HCT116 (cell line): ENCODE measurements around the gene EPB41L5. TPM values are rescaled to one million over a fixed set of nuclear protein-coding genes. Genes with fewer than 3 reads are reported as not detected.

Experiments used
- ATAC-seq: fragments of 200-7000 bp; cut with Tn5 transposase; 2 replicates; pipeline ENCODE4 v1.9.1; 2020; ENCODE audit warnings: mild to moderate bottlenecking, moderate library complexity
- BruUV-seq: library from RNA; stranded (reverse); fragments of 400-500 nt; replicated peaks from 2 replicates; lab custom pipeline; 2021; lab: Mats Ljungman, UMichigan
- CTCF ChIA-PET: fragments of 300-600 bp; sonication (Branson Sonifier 250); formaldehyde crosslinking; loops from one replicate; lab custom pipeline; 2021; ENCODE audit warnings: antibody characterized with exemption; lab: Charles Lee
- POLR2A ChIA-PET: fragments of 300-600, 350-600 bp; sonication (Branson Sonifier 250); formaldehyde crosslinking; loops from one replicate; lab custom pipeline; 2021; ENCODE audit warnings: antibody characterized with exemption; lab: Charles Lee
- RAD21 ChIA-PET, 2 experiments: fragments of 300-600 bp; sonication (Branson Sonifier 250); formaldehyde crosslinking; loops; one replicate each; lab custom pipeline; 2023; ENCODE audit warnings: low total read pairs in 2 of 2; ENCODE audit not compliant: uncharacterized antibody in 2 of 2, unreplicated experiment in 2 of 2, low non-redundant PET in 1 of 2; lab: Charles Lee
- DNase-seq: peaks from one replicate; pipeline ENCODE4 v3.0.0-alpha.2; 2010; ENCODE audit warnings: low read depth, low spot score
- H2AFZ ChIP-seq: fragments of 200-600 bp; shearing (Covaris generic), sonication (generic); 2 replicates; pipeline ENCODE4 v1.6.1; 2017; ENCODE audit warnings: low read depth, mixed run types, mixed read lengths, antibody characterized with exemption, low read length; ENCODE audit not compliant: poor library complexity, severe bottlenecking
- H3K27ac ChIP-seq: 2 replicates; pipeline ENCODE4 v1.5.1; 2012; ENCODE audit warnings: low read depth, low read length
- H3K27me3 ChIP-seq: fragments of 200-600 bp; sonication (generic); 2 replicates; pipeline ENCODE4 v1.6.1; 2016; ENCODE audit warnings: mixed run types, low read length, mixed read lengths; ENCODE audit not compliant: insufficient read depth
- H3K36me3 ChIP-seq, 2 experiments: fragments of 200-500 bp in 1 of 2; fragments of 200-600 bp in 1 of 2; sonication (Bioruptor generic) in 1 of 2; sonication (generic) in 1 of 2; 2 replicates each; pipeline versions ENCODE4 v1.5.1 to v1.6.1; 2014 to 2016; ENCODE audit warnings: low read length in 2 of 2, inconsistent platforms in 1 of 2, mixed read lengths in 1 of 2, mixed run types in 1 of 2; ENCODE audit not compliant: insufficient read depth in 2 of 2, control insufficient read depth in 1 of 2
- H3K4me1 ChIP-seq, 2 experiments: fragments of 200-600 bp in 1 of 2; sonication (generic) in 1 of 2; 2 replicates each; pipeline versions ENCODE4 v1.5.1 to v1.6.1; 2012 to 2017; ENCODE audit warnings: low read length in 2 of 2, inconsistent platforms in 1 of 2, mild to moderate bottlenecking in 1 of 2, mixed read lengths in 1 of 2, mixed run types in 1 of 2, moderate library complexity in 1 of 2; ENCODE audit not compliant: insufficient read depth in 2 of 2, control insufficient read depth in 1 of 2
- H3K4me2 ChIP-seq: fragments of 200-600 bp; sonication (generic); 2 replicates; pipeline ENCODE4 v1.6.1; 2017; ENCODE audit warnings: mixed run types, low read length, mixed read lengths
- H3K4me3 ChIP-seq, 2 experiments: fragments of 200-600 bp in 1 of 2; sonication (generic) in 1 of 2; replicated peaks in 1 of 2; 2 replicates each; pipeline ENCODE4 v1.5.1; 2011 to 2016; ENCODE audit warnings: low read length in 2 of 2, control low read depth in 1 of 2, low read depth in 1 of 2, mild to moderate bottlenecking in 1 of 2, mixed read lengths in 1 of 2, mixed run types in 1 of 2
- H3K79me2 ChIP-seq: fragments of 200-600 bp; sonication (generic); 2 replicates; pipeline ENCODE4 v1.6.1; 2017; ENCODE audit warnings: mild to moderate bottlenecking, mixed run types, low read length, moderate library complexity, mixed read lengths; ENCODE audit not compliant: insufficient read depth
- H3K9ac ChIP-seq: fragments of 200-600 bp; sonication (generic); 2 replicates; pipeline ENCODE4 v1.6.1; 2016; ENCODE audit warnings: low read length, mixed read lengths
- H3K9me2 ChIP-seq: fragments of 200-600 bp; sonication (generic), shearing (Covaris generic); 2 replicates; pipeline ENCODE4 v1.6.1; 2017; ENCODE audit warnings: mixed run types, mild to moderate bottlenecking, moderate library complexity; ENCODE audit not compliant: insufficient read depth
- H3K9me3 ChIP-seq, 2 experiments: fragments of 200-500 bp in 1 of 2; fragments of 200-600 bp in 1 of 2; sonication (Bioruptor generic) in 1 of 2; sonication (generic) in 1 of 2; 2 replicates each; pipeline ENCODE4 v1.6.1; 2014 to 2017; ENCODE audit warnings: low read length in 2 of 2, mixed read lengths in 2 of 2, inconsistent platforms in 1 of 2, low read depth in 1 of 2, mild to moderate bottlenecking in 1 of 2, mixed run types in 1 of 2, moderate library complexity in 1 of 2; ENCODE audit not compliant: control insufficient read depth in 1 of 2, insufficient read depth in 1 of 2
- H4K20me1 ChIP-seq: fragments of 200-600 bp; sonication (generic), shearing (Covaris generic); 2 replicates; pipeline ENCODE4 v1.6.1; 2017; ENCODE audit warnings: mixed run types, mild to moderate bottlenecking, moderate library complexity; ENCODE audit not compliant: insufficient read depth
- CBX3 ChIP-seq: IDR thresholded peaks from 2 replicates; pipeline ENCODE4 v1.6.1; 2012; ENCODE audit warnings: low read depth
- ELF1 ChIP-seq: IDR thresholded peaks from 2 replicates; pipeline ENCODE4 v1.6.1; 2012; ENCODE audit warnings: low read depth, borderline replicate concordance
- POLR2A ChIP-seq: IDR thresholded peaks from 2 replicates; pipeline ENCODE4 v1.7.0; 2011; ENCODE audit warnings: borderline replicate concordance; ENCODE audit not compliant: insufficient read depth, insufficient read length; ENCODE audit errors: extremely low read depth
- TCF7L2 ChIP-seq: IDR thresholded peaks from 2 replicates; pipeline ENCODE4 v1.7.0; 2011; ENCODE audit warnings: borderline replicate concordance, inconsistent platforms; ENCODE audit not compliant: insufficient read depth, insufficient read length; ENCODE audit errors: extremely low read depth
- ZNF274 ChIP-seq: fragments of 200-500 bp; sonication (Bioruptor generic); IDR thresholded peaks from 2 replicates; pipeline ENCODE4 v1.6.1; 2014; ENCODE audit warnings: mild to moderate bottlenecking, low read depth, low read length, inconsistent platforms
- intact Hi-C: fragments of 100-400 bp; cut with micrococcal nuclease; formaldehyde crosslinking; loops from 2 replicates; pipeline ENCODE4 v1.10.0; 2022
- total RNA-seq: library from RNA; stranded (reverse); gene quantifications from one replicate; pipeline ENCODE4 v1.2.1, GENCODE V29; 2021; ENCODE audit not compliant: unreplicated experiment
- TF ChIP-seq, protein P1 (sequence below): IDR thresholded peaks from 2 replicates; pipeline ENCODE4 v1.6.1; 2012; ENCODE audit warnings: low read depth
- TF ChIP-seq, protein P2 (sequence below): IDR thresholded peaks from 2 replicates; pipeline ENCODE4 v1.6.1; 2012
- TF ChIP-seq, protein P3 (sequence below): IDR thresholded peaks from 2 replicates; pipeline ENCODE4 v1.6.1; 2011; ENCODE audit warnings: mild to moderate bottlenecking, low read length, moderate library complexity; ENCODE audit not compliant: insufficient replicate concordance; ENCODE audit errors: extremely low read depth

Gene EPB41L5
- total RNA-seq, 1 experiment from 2014 or later = 14.7 TPM

DNA sequence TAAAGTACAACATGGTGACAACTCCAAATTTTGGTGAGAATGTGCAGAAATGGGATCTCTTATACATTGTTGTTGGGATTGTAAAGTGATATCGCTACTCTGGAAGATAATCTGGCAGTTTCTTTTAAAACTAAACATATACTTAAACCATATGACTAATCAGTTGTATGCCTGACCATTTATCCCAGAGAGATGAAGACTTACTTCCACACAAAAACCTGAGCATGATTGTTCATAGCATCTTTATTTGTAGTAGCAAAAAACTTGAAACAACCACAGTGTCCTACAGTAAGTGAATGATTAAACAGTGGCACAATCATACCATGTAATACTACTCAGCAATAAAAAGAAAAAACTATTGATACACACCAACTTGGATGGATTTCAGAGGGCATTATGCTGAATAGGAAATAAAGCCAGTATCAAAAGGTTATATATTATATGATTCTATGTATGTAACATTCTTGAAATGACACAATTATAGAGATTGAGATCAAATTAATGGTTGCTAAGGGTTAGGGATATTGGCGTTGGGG is 47.3 kb downstream of the EPB41L5 start:
- ChIA-PET CTCF (no interaction called here), RAD21 (no interaction called here)
- no peaks in the 10 kb centered on the region for H3K27me3 ChIP-seq
- H3K4me1 ChIP-seq = no peaks in the 10 kb centered on the region
- ATAC-seq (no peak), DNase-seq (no peak)
- no peaks in the 10 kb centered on the region for H3K9me3 ChIP-seq
- no peaks in the 10 kb centered on the region for H3K9me2 ChIP-seq
- H3K4me2 ChIP-seq = no peak overlapping the region
- no peak overlapping the region for H2AFZ ChIP-seq
- TF ChIP-seq, protein P1, sequence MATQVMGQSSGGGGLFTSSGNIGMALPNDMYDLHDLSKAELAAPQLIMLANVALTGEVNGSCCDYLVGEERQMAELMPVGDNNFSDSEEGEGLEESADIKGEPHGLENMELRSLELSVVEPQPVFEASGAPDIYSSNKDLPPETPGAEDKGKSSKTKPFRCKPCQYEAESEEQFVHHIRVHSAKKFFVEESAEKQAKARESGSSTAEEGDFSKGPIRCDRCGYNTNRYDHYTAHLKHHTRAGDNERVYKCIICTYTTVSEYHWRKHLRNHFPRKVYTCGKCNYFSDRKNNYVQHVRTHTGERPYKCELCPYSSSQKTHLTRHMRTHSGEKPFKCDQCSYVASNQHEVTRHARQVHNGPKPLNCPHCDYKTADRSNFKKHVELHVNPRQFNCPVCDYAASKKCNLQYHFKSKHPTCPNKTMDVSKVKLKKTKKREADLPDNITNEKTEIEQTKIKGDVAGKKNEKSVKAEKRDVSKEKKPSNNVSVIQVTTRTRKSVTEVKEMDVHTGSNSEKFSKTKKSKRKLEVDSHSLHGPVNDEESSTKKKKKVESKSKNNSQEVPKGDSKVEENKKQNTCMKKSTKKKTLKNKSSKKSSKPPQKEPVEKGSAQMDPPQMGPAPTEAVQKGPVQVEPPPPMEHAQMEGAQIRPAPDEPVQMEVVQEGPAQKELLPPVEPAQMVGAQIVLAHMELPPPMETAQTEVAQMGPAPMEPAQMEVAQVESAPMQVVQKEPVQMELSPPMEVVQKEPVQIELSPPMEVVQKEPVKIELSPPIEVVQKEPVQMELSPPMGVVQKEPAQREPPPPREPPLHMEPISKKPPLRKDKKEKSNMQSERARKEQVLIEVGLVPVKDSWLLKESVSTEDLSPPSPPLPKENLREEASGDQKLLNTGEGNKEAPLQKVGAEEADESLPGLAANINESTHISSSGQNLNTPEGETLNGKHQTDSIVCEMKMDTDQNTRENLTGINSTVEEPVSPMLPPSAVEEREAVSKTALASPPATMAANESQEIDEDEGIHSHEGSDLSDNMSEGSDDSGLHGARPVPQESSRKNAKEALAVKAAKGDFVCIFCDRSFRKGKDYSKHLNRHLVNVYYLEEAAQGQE = no peak
- TF ChIP-seq, protein P2, sequence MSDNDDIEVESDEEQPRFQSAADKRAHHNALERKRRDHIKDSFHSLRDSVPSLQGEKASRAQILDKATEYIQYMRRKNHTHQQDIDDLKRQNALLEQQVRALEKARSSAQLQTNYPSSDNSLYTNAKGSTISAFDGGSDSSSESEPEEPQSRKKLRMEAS = no peak
- TF ChIP-seq TCF7L2 = no peak
- TF ChIP-seq, protein P3, sequence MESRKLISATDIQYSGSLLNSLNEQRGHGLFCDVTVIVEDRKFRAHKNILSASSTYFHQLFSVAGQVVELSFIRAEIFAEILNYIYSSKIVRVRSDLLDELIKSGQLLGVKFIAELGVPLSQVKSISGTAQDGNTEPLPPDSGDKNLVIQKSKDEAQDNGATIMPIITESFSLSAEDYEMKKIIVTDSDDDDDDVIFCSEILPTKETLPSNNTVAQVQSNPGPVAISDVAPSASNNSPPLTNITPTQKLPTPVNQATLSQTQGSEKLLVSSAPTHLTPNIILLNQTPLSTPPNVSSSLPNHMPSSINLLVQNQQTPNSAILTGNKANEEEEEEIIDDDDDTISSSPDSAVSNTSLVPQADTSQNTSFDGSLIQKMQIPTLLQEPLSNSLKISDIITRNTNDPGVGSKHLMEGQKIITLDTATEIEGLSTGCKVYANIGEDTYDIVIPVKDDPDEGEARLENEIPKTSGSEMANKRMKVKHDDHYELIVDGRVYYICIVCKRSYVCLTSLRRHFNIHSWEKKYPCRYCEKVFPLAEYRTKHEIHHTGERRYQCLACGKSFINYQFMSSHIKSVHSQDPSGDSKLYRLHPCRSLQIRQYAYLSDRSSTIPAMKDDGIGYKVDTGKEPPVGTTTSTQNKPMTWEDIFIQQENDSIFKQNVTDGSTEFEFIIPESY = no peak
- TF ChIP-seq ZNF274 = no peak
- no peak for TF ChIP-seq ELF1
- TF ChIP-seq POLR2A = no peak
- TF ChIP-seq CBX3 = no peak
- TF ChIP-seq, all 23 proteins: peak for 0
- intact Hi-C loops = no loop called here
- H3K9ac ChIP-seq = no peak overlapping the region
- no TSS peak for BruUV-seq
- no peaks in the 10 kb centered on the region for H4K20me1 ChIP-seq
- H3K36me3 ChIP-seq = no peaks in the 10 kb centered on the region
- POLR2A ChIA-PET = no interaction called here
- no peak overlapping the region for H3K4me3 ChIP-seq
- no peak overlapping the region for H3K27ac ChIP-seq
- no peaks in the 10 kb centered on the region for H3K79me2 ChIP-seq
